SK-N-SH treated with all-trans-retinoic acid at 6 μM for 48 hours (cell line): ENCODE measurements around the gene ANKRD6.

Experiments used
- ATAC-seq: fragments of 200-7000 bp; cut with Tn5 transposase; 3 replicates; pipeline ENCODE4 v1.9.1; 2020; ENCODE audit warnings: mild to moderate bottlenecking, moderate library complexity
- ARNTL ChIP-seq: fragments of 450-650 bp; formaldehyde crosslinking; IDR thresholded peaks from 2 replicates; pipeline ENCODE4 v1.5.0; 2020; ENCODE audit warnings: low read depth, mild to moderate bottlenecking, moderate library complexity, borderline replicate concordance
- BACH2 ChIP-seq: fragments of 250-450 bp; sonication (Bioruptor Pico); IDR thresholded peaks from 2 replicates; pipeline ENCODE4 v1.9.0; 2021; ENCODE audit warnings: mild to moderate bottlenecking, borderline replicate concordance
- CSDC2 ChIP-seq: fragments of 250-450 bp; sonication (Bioruptor Pico); IDR thresholded peaks from 2 replicates; pipeline ENCODE4 v1.5.0; 2020; ENCODE audit warnings: mild to moderate bottlenecking, moderate library complexity
- ESRRG ChIP-seq: fragments of 250-450 bp; sonication (Bioruptor Pico); IDR thresholded peaks from 2 replicates; pipeline ENCODE4 v1.6.1; 2021; ENCODE audit warnings: mild to moderate bottlenecking
- GLIS3 ChIP-seq: fragments of 250-450 bp; sonication (Bioruptor Pico); IDR thresholded peaks from 2 replicates; pipeline ENCODE4 v1.5.0; 2020; ENCODE audit warnings: mild to moderate bottlenecking, moderate library complexity
- ISL1 ChIP-seq: fragments of 250-450 bp; sonication (Bioruptor Pico); IDR thresholded peaks from 2 replicates; pipeline ENCODE4 v2.1.2; 2022; ENCODE audit warnings: mild to moderate bottlenecking, moderate library complexity
- OSR1 ChIP-seq: fragments of 250-450 bp; sonication (Bioruptor Pico); IDR thresholded peaks from 2 replicates; pipeline ENCODE4 v1.8.0; 2022; ENCODE audit warnings: moderate library complexity, mild to moderate bottlenecking, inconsistent platforms
- PPARA ChIP-seq: fragments of 250-450 bp; sonication (Bioruptor Pico); IDR thresholded peaks from 2 replicates; pipeline ENCODE4 v1.5.0; 2020; ENCODE audit warnings: mild to moderate bottlenecking, borderline replicate concordance
- SNAI2 ChIP-seq: fragments of 250-450 bp; sonication (Bioruptor Pico); IDR thresholded peaks from 2 replicates; pipeline ENCODE4 v1.5.0; 2020; ENCODE audit warnings: mild to moderate bottlenecking, moderate library complexity
- TCF4 ChIP-seq: fragments of 250-450 bp; sonication (Bioruptor Pico); IDR thresholded peaks from 2 replicates; pipeline ENCODE4 v1.8.0; 2021; ENCODE audit warnings: mild to moderate bottlenecking, moderate library complexity, borderline replicate concordance
- TOX ChIP-seq: fragments of 250-450 bp; sonication (Bioruptor Pico); IDR thresholded peaks from 2 replicates; pipeline ENCODE4 v1.8.0; 2021; ENCODE audit warnings: mild to moderate bottlenecking, moderate library complexity, borderline replicate concordance
- ZC3H10 ChIP-seq: fragments of 250-450 bp; sonication (Bioruptor Pico); IDR thresholded peaks from 2 replicates; pipeline ENCODE4 v1.5.1; 2021; ENCODE audit warnings: mild to moderate bottlenecking, moderate library complexity
- ZFP3 ChIP-seq: fragments of 250-450 bp; sonication (Bioruptor Pico); IDR thresholded peaks from 2 replicates; pipeline ENCODE4 v1.5.0; 2020; ENCODE audit warnings: mild to moderate bottlenecking, moderate library complexity
- ZFP30 ChIP-seq: fragments of 450-650 bp; formaldehyde crosslinking; IDR thresholded peaks from 2 replicates; pipeline ENCODE4 v1.5.0; 2022; ENCODE audit warnings: mild to moderate bottlenecking, moderate library complexity
- ZNF565 ChIP-seq: fragments of 450-650 bp; formaldehyde crosslinking; conservative IDR thresholded peaks from 2 replicates; pipeline ENCODE4 v1.5.0; 2020; ENCODE audit warnings: low read depth, mild to moderate bottlenecking, moderate library complexity
- ZNF8 ChIP-seq: fragments of 450-650 bp; formaldehyde crosslinking; IDR thresholded peaks from 2 replicates; pipeline ENCODE4 v1.5.0; 2020; ENCODE audit warnings: mild to moderate bottlenecking, moderate library complexity
- TF ChIP-seq, protein P1 (sequence below): fragments of 250-450 bp; sonication (Bioruptor Pico); IDR thresholded peaks from 2 replicates; pipeline ENCODE4 v1.5.1; 2020; ENCODE audit warnings: low read depth, mild to moderate bottlenecking, moderate library complexity
- TF ChIP-seq, protein P2 (sequence below): fragments of 250-450 bp; sonication (Bioruptor Pico); IDR thresholded peaks from 2 replicates; pipeline ENCODE4 v1.8.0; 2021; ENCODE audit warnings: low read depth, mild to moderate bottlenecking, moderate library complexity, borderline replicate concordance
- TF ChIP-seq, protein P3 (sequence below): fragments of 250-450 bp; sonication (Bioruptor Pico); IDR thresholded peaks from 2 replicates; pipeline ENCODE4 v1.8.0; 2020; ENCODE audit warnings: mild to moderate bottlenecking, moderate library complexity, borderline replicate concordance
- TF ChIP-seq, protein P4 (sequence below): fragments of 250-450 bp; sonication (Bioruptor Pico); IDR thresholded peaks from 2 replicates; pipeline ENCODE4 v1.5.1; 2021; ENCODE audit warnings: mild to moderate bottlenecking, moderate library complexity
- TF ChIP-seq, protein P5 (sequence below): fragments of 250-450 bp; sonication (Bioruptor Pico); IDR thresholded peaks from 2 replicates; pipeline ENCODE4 v1.5.0; 2020; ENCODE audit warnings: mild to moderate bottlenecking, moderate library complexity

ANKRD6 gene

DNA sequence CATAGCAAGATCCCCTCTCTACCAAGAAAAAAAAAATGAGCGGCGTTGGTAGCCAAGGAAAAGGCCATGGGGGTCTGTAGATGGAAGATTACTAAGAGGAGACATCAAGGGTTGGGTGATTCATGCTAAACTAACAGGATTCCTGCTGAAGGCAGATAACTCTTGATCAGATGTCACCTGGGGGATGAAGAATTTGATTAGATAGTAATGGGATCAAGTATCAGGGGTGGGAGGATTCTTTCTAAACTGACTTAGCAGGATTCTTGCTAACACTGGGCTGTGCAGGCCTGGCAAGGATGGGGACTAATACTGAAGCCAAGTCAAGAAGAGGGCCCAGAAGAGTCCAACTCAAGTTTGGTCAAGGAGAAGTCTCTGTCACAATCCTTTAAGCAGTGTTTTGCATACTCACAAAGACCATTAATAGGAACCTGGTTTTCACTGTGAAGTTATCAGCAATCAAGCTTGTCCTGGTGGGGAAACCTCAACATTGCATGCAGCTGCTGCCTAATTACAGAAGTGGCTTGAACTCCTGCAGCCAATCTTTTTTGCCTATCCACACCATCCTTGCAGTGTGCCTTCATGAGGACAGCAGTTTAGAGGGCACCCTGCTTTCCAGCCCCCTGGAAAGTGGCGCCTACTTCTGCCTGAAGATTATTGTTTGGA, 61.3 kb downstream of the ANKRD6 start:
- TF ChIP-seq CSDC2 (CRISPR knock-in tag) (no peak), ZNF565 (CRISPR knock-in tag) (no peak), TOX (CRISPR knock-in tag) (no peak), GLIS3 (CRISPR knock-in tag) (no peak), TCF4 (CRISPR knock-in tag) (no peak)
- no peak for ATAC-seq

DNA sequence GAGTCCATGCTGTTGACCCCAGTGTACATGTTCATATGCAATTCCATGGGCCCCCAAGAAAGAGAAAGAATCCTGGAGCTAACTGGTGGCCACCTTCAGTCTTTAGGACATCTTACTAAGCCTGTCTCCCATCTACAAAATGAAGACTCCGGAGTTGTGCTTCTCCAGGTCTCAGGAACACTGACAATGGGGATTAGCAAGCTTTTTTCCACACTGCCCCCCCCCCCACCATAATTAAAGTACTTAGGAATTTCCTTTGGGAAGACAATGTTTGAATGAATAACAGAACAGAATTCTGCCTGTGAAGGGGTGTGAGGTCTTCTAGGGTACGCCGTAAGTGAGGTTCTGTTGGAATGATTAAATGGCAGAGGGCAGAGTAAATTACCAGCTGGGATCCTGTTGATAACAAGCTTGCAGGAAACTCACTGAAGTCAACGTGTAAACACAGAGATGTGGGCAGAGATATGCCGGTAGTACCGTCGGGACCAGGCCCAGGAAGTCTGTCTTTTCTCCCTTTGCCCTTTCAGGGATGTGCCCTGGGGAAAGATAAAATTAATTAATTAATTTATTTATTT, 63.1 kb downstream of the ANKRD6 start:
- no peak for TF ChIP-seq ZC3H10
- TF ChIP-seq ZNF565 (CRISPR knock-in tag): no peak
- TF ChIP-seq, protein P1, sequence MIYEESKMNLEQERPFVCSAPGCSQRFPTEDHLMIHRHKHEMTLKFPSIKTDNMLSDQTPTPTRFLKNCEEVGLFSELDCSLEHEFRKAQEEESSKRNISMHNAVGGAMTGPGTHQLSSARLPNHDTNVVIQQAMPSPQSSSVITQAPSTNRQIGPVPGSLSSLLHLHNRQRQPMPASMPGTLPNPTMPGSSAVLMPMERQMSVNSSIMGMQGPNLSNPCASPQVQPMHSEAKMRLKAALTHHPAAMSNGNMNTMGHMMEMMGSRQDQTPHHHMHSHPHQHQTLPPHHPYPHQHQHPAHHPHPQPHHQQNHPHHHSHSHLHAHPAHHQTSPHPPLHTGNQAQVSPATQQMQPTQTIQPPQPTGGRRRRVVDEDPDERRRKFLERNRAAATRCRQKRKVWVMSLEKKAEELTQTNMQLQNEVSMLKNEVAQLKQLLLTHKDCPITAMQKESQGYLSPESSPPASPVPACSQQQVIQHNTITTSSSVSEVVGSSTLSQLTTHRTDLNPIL (CRISPR knock-in tag): no peak
- peak; percentile 5; the same call in 1 of the 2 replicates for TF ChIP-seq ZNF8
- no peak for TF ChIP-seq GLIS3 (CRISPR knock-in tag)
- no peak for TF ChIP-seq SNAI2 (CRISPR knock-in tag)
- no peak for TF ChIP-seq ARNTL
- no peak for TF ChIP-seq OSR1 (CRISPR knock-in tag)
- no peak for ATAC-seq

DNA sequence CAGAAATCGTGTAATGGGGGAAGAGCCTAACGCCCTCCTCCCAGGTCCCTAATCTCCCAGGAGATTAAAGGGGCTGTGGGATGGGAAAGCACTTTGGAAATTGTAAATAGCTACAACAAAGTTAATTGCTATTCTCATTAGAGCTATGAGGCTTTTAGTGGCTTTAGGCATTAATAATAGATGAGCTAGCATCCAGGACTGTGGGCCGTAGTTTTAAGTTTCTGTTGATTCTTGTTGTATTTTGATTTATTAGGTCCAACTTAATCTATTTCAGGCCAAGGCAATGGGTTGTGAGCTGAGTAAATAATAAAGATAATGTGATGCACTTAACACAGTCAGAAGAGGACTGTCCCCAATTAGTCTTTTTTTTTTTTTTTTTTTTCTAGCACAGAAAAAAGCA, 67.7 kb downstream of the ANKRD6 start:
- no peak for ATAC-seq
- TF ChIP-seq, protein P1 (CRISPR knock-in tag): no peak
- TF ChIP-seq, protein P2, sequence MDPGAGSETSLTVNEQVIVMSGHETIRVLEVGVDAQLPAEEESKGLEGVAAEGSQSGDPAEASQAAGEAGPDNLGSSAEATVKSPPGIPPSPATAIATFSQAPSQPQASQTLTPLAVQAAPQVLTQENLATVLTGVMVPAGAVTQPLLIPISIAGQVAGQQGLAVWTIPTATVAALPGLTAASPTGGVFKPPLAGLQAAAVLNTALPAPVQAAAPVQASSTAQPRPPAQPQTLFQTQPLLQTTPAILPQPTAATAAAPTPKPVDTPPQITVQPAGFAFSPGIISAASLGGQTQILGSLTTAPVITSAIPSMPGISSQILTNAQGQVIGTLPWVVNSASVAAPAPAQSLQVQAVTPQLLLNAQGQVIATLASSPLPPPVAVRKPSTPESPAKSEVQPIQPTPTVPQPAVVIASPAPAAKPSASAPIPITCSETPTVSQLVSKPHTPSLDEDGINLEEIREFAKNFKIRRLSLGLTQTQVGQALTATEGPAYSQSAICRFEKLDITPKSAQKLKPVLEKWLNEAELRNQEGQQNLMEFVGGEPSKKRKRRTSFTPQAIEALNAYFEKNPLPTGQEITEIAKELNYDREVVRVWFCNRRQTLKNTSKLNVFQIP: no peak
- TF ChIP-seq ARNTL: no peak
- no peak for TF ChIP-seq ZFP3
- TF ChIP-seq, protein P3, sequence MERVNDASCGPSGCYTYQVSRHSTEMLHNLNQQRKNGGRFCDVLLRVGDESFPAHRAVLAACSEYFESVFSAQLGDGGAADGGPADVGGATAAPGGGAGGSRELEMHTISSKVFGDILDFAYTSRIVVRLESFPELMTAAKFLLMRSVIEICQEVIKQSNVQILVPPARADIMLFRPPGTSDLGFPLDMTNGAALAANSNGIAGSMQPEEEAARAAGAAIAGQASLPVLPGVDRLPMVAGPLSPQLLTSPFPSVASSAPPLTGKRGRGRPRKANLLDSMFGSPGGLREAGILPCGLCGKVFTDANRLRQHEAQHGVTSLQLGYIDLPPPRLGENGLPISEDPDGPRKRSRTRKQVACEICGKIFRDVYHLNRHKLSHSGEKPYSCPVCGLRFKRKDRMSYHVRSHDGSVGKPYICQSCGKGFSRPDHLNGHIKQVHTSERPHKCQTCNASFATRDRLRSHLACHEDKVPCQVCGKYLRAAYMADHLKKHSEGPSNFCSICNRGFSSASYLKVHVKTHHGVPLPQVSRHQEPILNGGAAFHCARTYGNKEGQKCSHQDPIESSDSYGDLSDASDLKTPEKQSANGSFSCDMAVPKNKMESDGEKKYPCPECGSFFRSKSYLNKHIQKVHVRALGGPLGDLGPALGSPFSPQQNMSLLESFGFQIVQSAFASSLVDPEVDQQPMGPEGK (CRISPR knock-in tag): no peak
- TF ChIP-seq OSR1 (CRISPR knock-in tag): no peak
- TF ChIP-seq ESRRG (CRISPR knock-in tag): no peak
- TF ChIP-seq ZNF565 (CRISPR knock-in tag): no peak
- TF ChIP-seq ZC3H10: no peak
- no peak for TF ChIP-seq ZNF8
- no peak for TF ChIP-seq BACH2 (CRISPR knock-in tag)
- TF ChIP-seq ISL1 (CRISPR knock-in tag): no peak
- no peak for TF ChIP-seq ZFP30
- TF ChIP-seq, protein P4, sequence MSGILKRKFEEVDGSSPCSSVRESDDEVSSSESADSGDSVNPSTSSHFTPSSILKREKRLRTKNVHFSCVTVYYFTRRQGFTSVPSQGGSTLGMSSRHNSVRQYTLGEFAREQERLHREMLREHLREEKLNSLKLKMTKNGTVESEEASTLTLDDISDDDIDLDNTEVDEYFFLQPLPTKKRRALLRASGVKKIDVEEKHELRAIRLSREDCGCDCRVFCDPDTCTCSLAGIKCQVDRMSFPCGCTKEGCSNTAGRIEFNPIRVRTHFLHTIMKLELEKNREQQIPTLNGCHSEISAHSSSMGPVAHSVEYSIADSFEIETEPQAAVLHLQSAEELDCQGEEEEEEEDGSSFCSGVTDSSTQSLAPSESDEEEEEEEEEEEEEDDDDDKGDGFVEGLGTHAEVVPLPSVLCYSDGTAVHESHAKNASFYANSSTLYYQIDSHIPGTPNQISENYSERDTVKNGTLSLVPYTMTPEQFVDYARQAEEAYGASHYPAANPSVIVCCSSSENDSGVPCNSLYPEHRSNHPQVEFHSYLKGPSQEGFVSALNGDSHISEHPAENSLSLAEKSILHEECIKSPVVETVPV (CRISPR knock-in tag): no peak
- TF ChIP-seq GLIS3 (CRISPR knock-in tag): no peak
- no peak for TF ChIP-seq SNAI2 (CRISPR knock-in tag)
- TF ChIP-seq PPARA (CRISPR knock-in tag): no peak
- no peak for TF ChIP-seq CSDC2 (CRISPR knock-in tag)
- TF ChIP-seq, protein P5, sequence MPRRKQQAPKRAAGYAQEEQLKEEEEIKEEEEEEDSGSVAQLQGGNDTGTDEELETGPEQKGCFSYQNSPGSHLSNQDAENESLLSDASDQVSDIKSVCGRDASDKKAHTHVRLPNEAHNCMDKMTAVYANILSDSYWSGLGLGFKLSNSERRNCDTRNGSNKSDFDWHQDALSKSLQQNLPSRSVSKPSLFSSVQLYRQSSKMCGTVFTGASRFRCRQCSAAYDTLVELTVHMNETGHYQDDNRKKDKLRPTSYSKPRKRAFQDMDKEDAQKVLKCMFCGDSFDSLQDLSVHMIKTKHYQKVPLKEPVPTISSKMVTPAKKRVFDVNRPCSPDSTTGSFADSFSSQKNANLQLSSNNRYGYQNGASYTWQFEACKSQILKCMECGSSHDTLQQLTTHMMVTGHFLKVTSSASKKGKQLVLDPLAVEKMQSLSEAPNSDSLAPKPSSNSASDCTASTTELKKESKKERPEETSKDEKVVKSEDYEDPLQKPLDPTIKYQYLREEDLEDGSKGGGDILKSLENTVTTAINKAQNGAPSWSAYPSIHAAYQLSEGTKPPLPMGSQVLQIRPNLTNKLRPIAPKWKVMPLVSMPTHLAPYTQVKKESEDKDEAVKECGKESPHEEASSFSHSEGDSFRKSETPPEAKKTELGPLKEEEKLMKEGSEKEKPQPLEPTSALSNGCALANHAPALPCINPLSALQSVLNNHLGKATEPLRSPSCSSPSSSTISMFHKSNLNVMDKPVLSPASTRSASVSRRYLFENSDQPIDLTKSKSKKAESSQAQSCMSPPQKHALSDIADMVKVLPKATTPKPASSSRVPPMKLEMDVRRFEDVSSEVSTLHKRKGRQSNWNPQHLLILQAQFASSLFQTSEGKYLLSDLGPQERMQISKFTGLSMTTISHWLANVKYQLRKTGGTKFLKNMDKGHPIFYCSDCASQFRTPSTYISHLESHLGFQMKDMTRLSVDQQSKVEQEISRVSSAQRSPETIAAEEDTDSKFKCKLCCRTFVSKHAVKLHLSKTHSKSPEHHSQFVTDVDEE (CRISPR knock-in tag): no peak
